KMS-11 (cell line): Measurements from ENCODE around the gene IARS2.

Source experiments
- H2AFZ ChIP-seq: fragments of 200-600 bp; sonication (generic); 2 replicates; pipeline ENCODE4 v1.6.1; 2016; ENCODE audit warnings: antibody characterized with exemption, mixed run types, low read depth
- H3K27ac ChIP-seq: fragments of 200-600 bp; sonication (generic); 2 replicates; pipeline ENCODE4 v1.6.1; 2016; ENCODE audit warnings: mild to moderate bottlenecking, mixed run types
- H3K27me3 ChIP-seq: fragments of 200-600 bp; sonication (generic); 2 replicates; pipeline ENCODE4 v1.6.1; 2017; ENCODE audit warnings: mild to moderate bottlenecking, low read depth, mixed run types, moderate library complexity; ENCODE audit not compliant: insufficient read depth
- H3K36me3 ChIP-seq: fragments of 200-600 bp; sonication (generic); 2 replicates; pipeline ENCODE4 v1.6.1; 2017; ENCODE audit warnings: mild to moderate bottlenecking, mixed run types; ENCODE audit not compliant: insufficient read depth
- H3K4me1 ChIP-seq: fragments of 200-600 bp; sonication (generic); 2 replicates; pipeline ENCODE4 v1.6.1; 2016; ENCODE audit warnings: mild to moderate bottlenecking, low read depth, mixed run types; ENCODE audit not compliant: poor library complexity, severe bottlenecking
- H3K4me2 ChIP-seq: fragments of 200-600 bp; sonication (generic); 2 replicates; pipeline ENCODE4 v1.7.0; 2016; ENCODE audit warnings: mild to moderate bottlenecking, mixed run types
- H3K4me3 ChIP-seq: fragments of 200-600 bp; sonication (generic); IDR thresholded peaks from 2 replicates; pipeline ENCODE4 v1.6.1; 2017; ENCODE audit warnings: low read depth, low read length, mixed read lengths; ENCODE audit not compliant: insufficient read depth
- H3K79me2 ChIP-seq: fragments of 200-600 bp; sonication (generic); 2 replicates; pipeline ENCODE4 v1.6.1; 2016; ENCODE audit warnings: low read depth, mixed run types; ENCODE audit not compliant: insufficient read depth
- H3K9ac ChIP-seq: fragments of 200-600 bp; sonication (generic); 2 replicates; pipeline ENCODE4 v1.6.1; 2016; ENCODE audit warnings: mild to moderate bottlenecking, mixed run types
- H4K20me1 ChIP-seq: fragments of 200-600 bp; sonication (generic); 2 replicates; pipeline ENCODE4 v1.6.1; 2016; ENCODE audit warnings: mild to moderate bottlenecking, mixed run types; ENCODE audit not compliant: insufficient read depth
- CTCF ChIP-seq: fragments of 200-600 bp; sonication (generic); conservative IDR thresholded peaks from 2 replicates; pipeline ENCODE4 v1.6.1; 2017; ENCODE audit warnings: low read depth, mild to moderate bottlenecking, antibody characterized with exemption, low read length, moderate library complexity, mixed read lengths

The IARS2 gene

GRCh38 chr1:220182111-220182510 lies 88.2 kb downstream of the IARS2 start:
- Histone ChIP-seq H3K36me3 (no peaks in the 10 kb centered on the region; the same call in 1 of the 2 replicates), H3K27ac (no peak overlapping the region), H3K4me1 (no peaks in the 10 kb centered on the region), H3K9ac (no peak overlapping the region), H3K79me2 (no peaks in the 10 kb centered on the region), H3K4me3 (no peak overlapping the region), H3K27me3 (no peaks in the 10 kb centered on the region), H4K20me1 (no peaks in the 10 kb centered on the region), H2AFZ (no peak overlapping the region), H3K4me2 (no peak overlapping the region)
- TF ChIP-seq CTCF = no peak

- H4K20me1 ChIP-seq = no peaks in the 10 kb centered on the region
- no peak overlapping the region for H3K27ac ChIP-seq
- no peaks in the 10 kb centered on the region for H3K4me1 ChIP-seq
- H3K9ac ChIP-seq = no peak overlapping the region
- H2AFZ ChIP-seq = no peak overlapping the region
- no peak overlapping the region for H3K4me3 ChIP-seq
- no peaks in the 10 kb centered on the region for H3K27me3 ChIP-seq
- no peaks in the 10 kb centered on the region for H3K79me2 ChIP-seq
- no peak for TF ChIP-seq CTCF
- no peak overlapping the region for H3K4me2 ChIP-seq
- H3K36me3 ChIP-seq = no peaks in the 10 kb centered on the region; the same call in 1 of the 2 replicates
Measured at GRCh38 chr1:220182656-220183055, 88.7 kb downstream of the IARS2 start.

GRCh38 chr1:220184506-220184905 lies 90.6 kb downstream of the IARS2 start:
- H3K79me2 ChIP-seq = no peaks in the 10 kb centered on the region
- H3K4me1 ChIP-seq = no peaks in the 10 kb centered on the region
- no peak for TF ChIP-seq CTCF
- H2AFZ ChIP-seq = no peak overlapping the region
- no peaks in the 10 kb centered on the region for H4K20me1 ChIP-seq
- H3K27me3 ChIP-seq = no peaks in the 10 kb centered on the region
- H3K36me3 ChIP-seq = no peaks in the 10 kb centered on the region; the same call in 1 of the 2 replicates
- no peak overlapping the region for H3K4me2 ChIP-seq
- H3K9ac ChIP-seq = no peak overlapping the region
- no peak overlapping the region for H3K27ac ChIP-seq
- no peak overlapping the region for H3K4me3 ChIP-seq

- H3K9ac ChIP-seq = no peak overlapping the region
- no peaks in the 10 kb centered on the region for H3K27me3 ChIP-seq
- no peak overlapping the region for H3K27ac ChIP-seq
- no peaks in the 10 kb centered on the region for H3K79me2 ChIP-seq
- TF ChIP-seq CTCF = no peak
- H3K36me3 ChIP-seq = no peaks in the 10 kb centered on the region
- H3K4me2 ChIP-seq = no peak overlapping the region
- no peaks in the 10 kb centered on the region for H4K20me1 ChIP-seq
- no peak overlapping the region for H3K4me3 ChIP-seq
- H2AFZ ChIP-seq = no peak overlapping the region
- H3K4me1 ChIP-seq = no peaks in the 10 kb centered on the region
Measured at GRCh38 chr1:220186752-220187151, 92.8 kb downstream of the IARS2 start.
